SK-MEL-5 (cell line): ENCODE data around the gene SSPN. TPM values are rescaled to one million over a fixed set of nuclear protein-coding genes. Genes with fewer than 3 reads are reported as not detected.

Experiments used
- DNase-seq: peaks from one replicate; pipeline ENCODE4 v3.0.0-alpha.2; 2016; ENCODE audit warnings: low read depth, low spot score
- in situ Hi-C: cut with HindIII; loops from 2 replicates; pipeline ENCODE4 v1.10.0; 2016; ENCODE audit warnings: low sequenced_read_pairs, high pct_unique_total_duplicates, low pct_unique_long_range_greater_than_20kb
- polyA plus RNA-seq, 2 experiments: library from polyadenylated mRNA; depleted of rRNA; stranded (reverse); fragments of >200 nt; gene quantifications; 2 replicates each; pipeline ENCODE4 v1.2.3, GENCODE V29; 2015
- total RNA-seq: library from RNA; depleted of rRNA; stranded (reverse); fragments of >200 nt; shearing (Covaris generic); gene quantifications from 2 replicates; pipeline ENCODE4 v1.2.3, GENCODE V29; 2014; rRNA removed

SSPN gene, protein sequence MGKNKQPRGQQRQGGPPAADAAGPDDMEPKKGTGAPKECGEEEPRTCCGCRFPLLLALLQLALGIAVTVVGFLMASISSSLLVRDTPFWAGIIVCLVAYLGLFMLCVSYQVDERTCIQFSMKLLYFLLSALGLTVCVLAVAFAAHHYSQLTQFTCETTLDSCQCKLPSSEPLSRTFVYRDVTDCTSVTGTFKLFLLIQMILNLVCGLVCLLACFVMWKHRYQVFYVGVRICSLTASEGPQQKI
- 2.2 and 2.9 TPM in 2 replicates for total RNA-seq
- polyA plus RNA-seq (2015; cell fraction: cytosol; rRNA removed) = 2.5 and 2.6 TPM in 2 replicates
- 0.59 and 2.6 TPM in 2 replicates for polyA plus RNA-seq (2015; cell fraction: nucleus; rRNA removed)

DNA sequence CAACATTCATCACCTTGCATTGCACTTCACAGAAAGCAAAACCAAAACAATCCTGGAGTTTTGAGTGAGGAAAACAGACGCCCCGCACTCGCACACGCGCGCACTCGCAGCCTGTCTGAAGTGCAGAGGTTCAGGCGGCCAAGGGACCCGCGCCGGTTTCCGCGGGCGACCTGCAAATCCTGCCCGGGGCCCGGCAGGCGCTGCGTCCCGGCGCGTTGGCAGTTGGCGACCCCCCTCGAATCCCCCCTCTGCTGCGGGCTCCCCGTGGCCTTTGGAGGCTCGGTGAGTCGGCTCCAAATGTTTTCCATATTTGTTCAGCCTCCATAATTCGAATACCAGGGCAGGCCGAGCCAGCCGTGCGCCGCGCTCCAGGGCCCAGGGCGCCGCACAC is at the start of gene SSPN:
Gene SSPN, plus strand, starts transcription at position 324 of the 391 bp plus-strand sequence. CDS start 100 bp downstream, outside the sequence.
- peak; percentile 27 for DNase-seq
- in situ Hi-C loops = no loop called here

DNA sequence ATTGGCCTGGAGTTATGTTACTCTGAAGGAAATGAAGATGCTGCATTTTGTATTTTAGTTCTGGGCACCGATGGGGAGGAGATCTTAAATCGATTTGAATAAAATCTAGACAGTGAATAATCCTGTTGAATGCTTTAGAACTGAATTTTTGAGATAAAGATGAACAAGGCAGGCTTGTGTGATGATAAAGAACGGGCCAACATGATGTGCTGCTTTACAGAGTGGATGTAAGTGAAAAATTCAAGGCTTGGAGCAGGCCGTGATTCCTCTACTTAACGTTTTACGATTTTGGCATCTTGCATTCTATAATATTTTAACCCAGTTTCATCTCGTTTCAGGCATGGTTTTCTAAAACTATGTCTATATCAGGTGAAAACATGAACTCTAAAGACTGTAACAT is 47.1 kb upstream of the SSPN start:
- in situ Hi-C loops = no loop called here
- no peak for DNase-seq

DNA sequence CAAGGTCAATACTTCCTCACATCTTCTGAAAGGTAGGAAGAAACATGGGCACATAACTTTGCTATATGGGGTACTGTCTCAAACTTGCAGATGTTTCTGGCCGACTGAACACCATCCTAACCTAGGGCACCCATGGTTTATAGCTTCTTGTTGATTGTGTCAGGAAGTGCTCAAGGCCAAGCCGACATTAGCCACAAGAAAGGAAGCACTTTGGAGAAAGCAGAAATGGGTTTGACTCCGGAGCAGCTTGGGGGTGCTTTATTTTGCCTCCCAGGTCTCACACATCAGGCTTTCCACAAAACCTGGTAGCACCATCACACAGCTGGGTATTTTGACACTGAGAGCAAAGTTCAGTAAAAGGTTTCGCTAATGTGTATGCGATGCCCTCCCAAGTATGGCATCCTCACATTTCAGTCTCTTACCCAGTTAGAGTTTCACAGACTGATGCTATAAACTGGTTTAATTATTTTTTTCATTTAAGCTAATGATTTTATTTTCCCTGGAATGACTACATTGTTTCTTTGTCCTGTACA is 45.3 kb upstream of the SSPN start:
- DNase-seq = no peak
- in situ Hi-C loops = no loop called here

DNA sequence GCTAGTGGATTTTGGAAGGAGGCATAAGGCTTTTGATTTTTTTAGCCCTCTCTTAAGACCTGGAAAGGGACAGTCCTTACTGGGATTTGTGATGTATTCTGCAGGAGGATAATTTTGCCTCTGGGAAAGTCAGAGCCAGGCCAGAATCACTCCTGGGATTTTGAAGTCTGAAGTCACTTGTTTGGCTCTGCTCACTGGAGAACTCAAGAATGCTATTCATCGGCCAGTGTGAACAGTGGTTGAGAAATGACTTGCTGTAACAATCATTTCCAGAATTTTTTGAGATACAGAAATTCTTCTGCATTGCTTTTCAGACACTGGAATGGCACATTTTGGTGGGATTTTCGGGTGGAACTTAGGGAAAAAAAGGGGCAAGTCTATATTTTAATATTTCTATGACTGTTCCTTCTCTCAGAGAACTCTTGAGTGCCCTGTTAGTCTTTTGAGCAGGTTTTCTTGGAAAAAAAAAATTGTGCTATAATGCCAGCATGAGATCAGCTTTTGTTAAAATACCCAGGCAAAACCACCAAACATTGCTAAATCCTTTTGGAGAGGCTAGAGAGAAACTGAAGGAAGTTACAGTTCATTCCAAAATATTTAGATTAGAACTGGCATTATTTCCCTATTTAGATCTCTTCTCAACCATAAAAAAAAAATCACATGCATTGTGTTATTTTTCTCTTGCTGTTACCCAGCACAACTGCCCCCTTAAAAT is 44.5 kb upstream of the SSPN start:
- in situ Hi-C loops = no loop called here
- DNase-seq = peak; percentile 40

DNA sequence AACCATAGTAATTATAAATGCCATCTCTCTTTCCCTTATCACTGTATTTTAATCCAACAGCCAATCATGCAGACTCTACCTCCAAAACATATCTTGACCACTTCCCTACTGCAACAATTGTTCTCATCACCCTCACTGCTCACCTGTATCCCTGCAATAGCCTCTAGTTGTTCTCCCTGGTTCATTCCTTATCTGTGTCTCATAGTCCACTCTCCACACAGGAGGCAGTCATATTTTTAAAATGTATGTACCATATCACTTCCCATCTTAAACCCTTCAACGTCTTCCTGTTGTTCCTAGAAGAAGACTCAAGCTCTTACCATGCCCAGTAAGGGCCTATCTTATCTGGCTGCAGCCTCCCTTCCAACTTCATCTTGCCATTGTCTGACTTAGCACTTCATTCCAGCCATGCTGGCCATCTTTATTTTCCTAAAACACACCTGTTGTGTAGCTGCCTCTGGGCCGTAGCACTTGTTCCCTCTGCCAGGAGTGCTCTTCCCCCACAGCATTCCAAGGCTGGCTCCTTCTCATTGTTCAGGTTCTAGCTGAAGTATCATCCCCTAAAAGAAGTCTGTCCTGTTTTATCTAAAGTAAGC is 42.8 kb upstream of the SSPN start:
- in situ Hi-C loops = no loop called here
- DNase-seq = no peak

DNA sequence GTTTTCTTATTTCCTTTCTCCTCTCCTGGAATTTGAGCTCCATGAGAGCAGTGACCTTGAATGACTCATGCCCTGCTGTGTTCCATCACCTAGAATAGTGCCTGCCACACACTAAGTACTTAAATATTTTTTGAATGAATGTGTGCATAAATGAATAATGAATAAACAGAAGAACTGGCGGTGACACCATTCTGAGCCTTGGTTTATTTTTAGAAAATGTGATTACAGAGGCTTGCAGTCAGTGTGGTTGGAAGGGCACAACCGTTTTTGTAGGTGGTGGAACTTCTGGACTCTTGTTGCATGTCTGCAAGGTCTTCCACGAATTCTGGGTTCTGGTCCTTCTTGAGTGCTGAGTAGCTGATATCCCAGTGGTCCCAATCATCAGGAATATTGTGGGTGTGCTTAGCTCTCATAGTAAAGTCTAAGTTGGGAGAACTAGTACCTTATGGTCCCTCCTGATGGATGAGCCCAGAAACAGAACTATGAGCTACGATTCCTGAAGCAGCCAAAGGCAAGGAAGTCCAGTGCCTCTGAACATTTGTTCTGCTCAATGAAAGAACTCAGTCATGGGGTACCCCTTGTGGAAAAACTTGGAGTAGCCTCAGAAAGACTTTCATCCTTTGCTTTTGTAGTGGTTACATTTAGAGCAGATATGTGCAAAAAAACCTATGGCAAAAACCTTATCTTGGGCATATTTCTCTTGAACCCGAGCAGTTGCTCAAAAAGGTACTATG is 41.8 kb upstream of the SSPN start:
- peak; percentile 20 for DNase-seq
- in situ Hi-C loops = no loop called here

DNA sequence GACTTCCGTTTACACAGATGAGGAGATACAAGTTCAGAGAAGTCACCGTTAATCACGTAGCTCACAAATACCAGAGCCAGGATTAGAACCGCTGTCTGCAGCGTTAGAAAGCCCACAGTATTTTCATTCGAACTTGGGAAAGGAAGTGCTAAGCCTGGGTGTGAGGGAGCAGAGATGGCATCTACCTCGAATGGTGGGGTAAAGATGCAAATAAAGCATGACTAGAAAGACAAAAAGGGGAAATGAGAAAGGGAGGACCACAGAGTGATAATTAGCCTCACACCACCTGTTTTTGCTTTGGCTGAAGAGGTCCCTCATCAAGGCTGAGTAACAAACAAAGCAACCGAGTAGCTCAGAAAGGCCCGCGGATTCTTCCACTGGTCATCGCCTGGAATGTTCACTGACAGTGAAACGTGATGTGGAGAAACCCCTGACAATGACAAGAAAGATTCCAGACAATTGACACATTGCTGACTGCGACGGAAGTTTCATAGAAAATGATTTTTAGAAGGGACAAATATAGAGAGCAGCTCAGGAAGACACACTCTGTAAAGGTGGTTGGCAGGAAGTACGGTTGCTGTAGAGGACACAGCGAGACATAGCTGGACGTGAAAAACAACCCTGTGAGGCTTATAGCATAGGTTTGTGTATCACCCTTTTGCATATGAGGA is 39.0 kb upstream of the SSPN start:
- in situ Hi-C loops = no loop called here
- no peak for DNase-seq

DNA sequence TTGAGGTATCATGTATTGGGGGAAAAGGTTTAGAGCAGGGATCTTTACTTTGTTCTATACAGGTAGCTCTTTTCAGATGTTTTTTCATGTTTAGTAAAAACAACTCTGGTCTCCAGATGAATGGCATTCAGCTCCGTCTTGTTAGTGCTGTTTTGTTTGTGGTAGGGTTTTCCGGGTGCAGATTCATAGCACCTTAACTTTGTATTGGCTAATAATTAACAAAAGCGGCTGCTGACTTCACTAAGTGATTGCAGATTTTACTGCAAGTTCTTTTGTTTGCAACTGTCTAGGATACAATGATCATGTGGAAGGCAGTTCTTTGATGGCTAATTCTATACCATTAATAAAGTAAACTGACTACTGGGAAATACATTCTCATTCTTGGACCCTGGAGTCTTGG is 38.4 kb upstream of the SSPN start:
- in situ Hi-C loops = no loop called here
- DNase-seq = no peak

DNA sequence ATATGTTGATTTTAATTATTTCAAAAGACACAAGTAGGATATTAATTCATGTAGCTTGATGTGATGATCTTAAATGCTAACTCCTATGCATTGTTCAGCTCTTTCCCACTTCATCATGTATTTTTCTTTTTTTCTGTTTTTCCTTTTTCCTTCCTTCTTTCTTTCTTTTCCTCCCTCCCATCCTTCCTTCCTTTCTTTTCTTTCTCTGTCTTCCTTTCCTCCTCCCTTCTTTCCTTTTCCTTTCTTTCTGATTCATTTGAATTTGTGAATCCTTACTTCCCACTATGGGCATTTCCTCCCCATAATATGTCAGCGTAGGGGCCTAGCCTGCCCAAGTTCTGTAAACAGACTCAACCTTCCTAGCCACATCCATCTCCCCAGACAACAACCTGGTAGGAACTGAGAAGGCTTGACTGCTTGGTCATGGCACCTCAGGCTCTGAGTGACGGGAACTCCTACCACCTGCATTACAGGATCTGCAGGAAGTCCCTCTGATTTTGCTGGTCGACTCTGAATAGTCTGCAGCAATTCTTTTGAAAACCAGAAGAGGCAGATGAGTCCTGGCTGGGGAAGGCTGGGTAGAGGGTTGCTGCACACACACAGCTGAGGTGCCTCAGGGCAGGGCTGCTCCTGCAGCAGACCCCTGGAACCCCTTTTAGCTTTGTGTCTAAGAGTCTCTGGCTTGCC is 37.2 kb upstream of the SSPN start:
- in situ Hi-C loops = no loop called here
- peak; percentile 20 for DNase-seq

DNA sequence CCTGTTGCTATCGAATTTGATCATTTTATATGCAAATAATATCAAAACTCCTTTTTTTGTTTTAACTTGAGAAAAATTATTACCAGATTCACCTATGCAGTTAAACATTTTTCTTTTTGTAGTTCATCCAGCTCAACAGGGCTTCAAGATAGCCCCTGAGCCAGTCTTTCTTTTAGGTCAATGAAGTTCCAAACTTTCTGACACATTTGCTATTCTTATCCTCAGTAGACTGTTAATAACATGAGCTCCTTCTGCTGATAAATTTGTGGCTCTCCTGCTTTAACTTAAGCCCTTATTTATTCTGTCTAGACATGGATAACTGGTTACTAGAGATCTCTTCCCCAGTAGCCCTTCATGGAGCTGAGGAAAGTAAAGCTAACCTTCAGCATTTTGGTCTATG is 33.2 kb upstream of the SSPN start:
- DNase-seq = no peak
- in situ Hi-C loops = no loop called here

DNA sequence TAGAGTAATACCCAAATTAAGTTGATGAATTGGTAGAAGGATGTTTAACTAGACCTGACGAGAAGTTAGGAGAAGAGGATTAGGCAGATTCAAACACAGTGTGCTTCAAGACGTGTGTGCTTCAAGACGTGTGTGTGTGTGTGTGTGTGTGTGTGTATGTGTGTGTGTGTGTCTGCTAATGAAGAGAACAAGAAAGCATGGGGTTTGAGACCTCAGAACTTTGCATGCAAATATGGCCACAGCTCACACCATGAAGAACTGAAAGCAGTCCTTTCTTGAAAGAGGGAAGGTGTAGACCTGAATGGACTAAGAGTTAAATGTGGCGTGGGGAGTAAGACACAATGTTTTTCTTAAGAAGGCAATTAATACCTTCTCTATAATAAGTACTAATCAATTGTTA is 32.5 kb upstream of the SSPN start:
- DNase-seq = no peak
- in situ Hi-C loops = no loop called here

DNA sequence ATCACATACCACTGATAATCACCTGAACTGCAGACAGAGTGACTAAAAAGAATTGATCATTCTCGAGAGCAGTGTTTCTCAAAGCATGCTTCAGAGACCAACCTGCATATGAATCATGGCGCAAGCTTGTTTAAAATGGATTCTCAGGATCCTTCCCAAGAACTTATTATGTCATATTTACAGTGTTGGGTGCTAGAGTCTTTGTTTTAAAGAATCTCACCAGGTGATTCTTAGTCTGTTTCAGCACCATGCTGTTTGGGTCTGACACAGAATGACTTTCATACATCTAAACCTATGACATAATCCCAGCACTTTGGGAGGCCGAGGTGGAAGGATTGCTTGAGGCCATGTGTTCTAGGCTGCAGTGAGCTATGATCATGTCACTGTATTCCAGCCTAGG is 31.3 kb upstream of the SSPN start:
- in situ Hi-C loops = no loop called here
- DNase-seq = no peak

DNA sequence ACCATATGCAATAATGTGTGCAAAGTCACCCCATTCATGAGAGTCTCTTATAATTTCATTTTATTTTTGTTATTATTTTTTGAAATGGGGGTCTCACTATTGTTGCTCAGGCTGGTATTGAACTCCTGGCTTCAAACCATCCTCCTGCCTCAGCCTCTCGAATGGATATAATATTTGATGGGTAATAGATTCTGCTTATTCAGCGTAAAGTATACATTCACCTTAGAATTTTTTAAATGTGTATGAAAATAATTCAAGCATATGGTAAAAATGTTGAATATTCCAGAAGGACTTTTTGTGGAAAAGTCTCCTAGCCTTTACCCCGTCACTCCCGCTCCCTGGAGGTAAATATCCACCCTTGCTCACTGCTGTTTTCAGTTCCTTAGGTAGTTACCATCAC is 23.4 kb upstream of the SSPN start:
- in situ Hi-C loops = no loop called here
- no peak for DNase-seq

DNA sequence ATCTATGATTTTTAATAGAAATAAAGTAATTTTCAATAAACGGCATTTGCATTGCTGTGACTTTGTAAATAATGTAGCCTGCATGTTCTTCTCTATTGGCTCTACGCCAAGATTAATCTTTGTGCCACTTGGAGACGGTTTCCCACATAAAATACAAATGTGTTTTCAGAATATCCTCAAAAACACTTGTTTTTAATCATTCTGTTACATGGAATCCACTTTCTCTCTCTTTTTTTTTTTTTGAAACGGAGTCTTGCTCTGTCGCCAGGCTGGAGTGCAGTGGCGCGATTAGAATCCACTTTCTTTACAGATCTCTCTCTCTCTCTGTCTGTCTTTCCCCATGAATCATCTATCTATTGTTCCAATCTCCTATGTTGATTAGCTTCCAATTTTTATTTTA is 22.8 kb upstream of the SSPN start:
- in situ Hi-C loops = no loop called here
- DNase-seq = no peak

DNA sequence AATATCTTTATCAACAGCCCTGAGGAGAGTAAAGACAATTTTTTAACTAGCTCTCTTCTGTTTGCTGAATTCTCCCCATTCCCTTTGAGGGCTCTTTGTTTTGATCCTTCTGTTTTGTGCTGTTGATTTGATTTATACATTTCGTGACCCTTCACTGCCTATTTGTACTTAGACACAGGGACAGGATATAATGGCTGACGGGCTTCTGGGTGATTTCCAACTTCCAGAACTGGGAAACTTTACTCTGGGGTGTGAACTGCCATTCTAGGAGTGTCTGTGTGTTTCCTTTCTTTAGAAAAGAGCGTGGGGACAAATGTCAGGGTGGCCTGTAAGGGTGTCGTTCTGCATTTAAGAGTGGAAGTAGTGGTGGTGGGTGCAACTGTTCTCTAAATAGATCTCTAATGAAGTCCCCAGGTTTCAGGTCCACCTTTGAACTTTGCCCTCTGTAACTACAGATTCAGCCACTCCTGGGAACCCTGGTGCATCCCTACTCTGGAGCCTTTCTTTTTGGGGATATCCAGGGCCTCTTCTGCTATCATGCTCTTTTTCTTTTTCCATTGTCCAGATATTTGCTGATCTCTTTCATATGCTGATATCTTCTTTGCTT is 22.3 kb upstream of the SSPN start:
- in situ Hi-C loops = no loop called here

DNA sequence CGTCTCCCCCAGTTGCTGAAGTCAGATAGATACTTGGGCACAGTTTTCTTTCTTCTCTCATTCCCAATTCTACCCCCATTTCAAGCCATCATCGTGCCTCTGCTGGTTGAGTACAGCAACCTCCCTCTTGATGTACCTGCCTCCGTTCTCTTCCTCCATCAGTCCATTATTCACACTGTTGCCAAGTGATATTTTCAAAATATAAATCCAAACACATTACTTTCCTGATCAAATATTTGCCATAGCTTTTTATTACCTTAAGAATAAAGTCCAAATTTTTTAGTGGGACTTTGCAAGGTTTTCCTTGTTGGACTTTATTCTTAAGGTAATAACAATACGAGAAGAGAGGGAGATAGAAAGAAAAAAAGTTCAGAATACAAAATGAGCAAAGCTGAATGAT is 18.6 kb upstream of the SSPN start:
- DNase-seq = no peak
- in situ Hi-C loops = no loop called here

More for the DNA sequence above, 22.3 kb upstream of the SSPN start:
- DNase-seq = no peak

DNA sequence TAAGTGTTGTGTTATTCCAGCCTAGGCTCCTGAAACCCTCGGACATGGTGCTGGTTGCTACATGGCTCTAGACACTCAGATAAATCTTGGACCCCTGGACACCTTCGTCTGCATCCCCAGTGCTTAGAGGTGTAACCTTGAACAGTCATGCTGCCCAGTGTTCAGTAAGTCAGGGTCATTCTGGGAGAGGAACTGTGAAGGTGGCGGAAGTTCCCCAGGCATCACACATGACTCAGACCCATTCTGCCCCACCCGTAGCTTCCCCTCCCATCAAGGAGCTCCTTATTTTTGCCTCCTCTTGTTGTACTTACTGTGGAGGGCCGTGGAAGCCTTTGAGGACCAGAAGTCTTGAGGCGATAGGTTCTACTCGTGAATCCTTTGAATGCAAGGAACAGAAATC is 18.1 kb upstream of the SSPN start:
- no peak for DNase-seq
- in situ Hi-C loops = no loop called here
